Mucosa of descending colon (tissue), 3 donors: ENCODE results near the gene SPEM1. TPM values are rescaled to one million over a fixed set of nuclear protein-coding genes. Genes with fewer than 3 reads are reported as not detected.

Source experiments
- ATAC-seq: fragments of 200-7000 bp; cut with Tn5 transposase; one replicate; pipeline ENCODE4 v1.9.1; 2020; ENCODE audit warnings: mild to moderate bottlenecking, moderate library complexity
- DNase-seq, 3 donors: peaks; one replicate each; pipeline ENCODE4 v3.0.0-alpha.2; 2020
- H3K36me3 ChIP-seq: fragments of 200-600 bp; one replicate; pipeline ENCODE4 v1.8.0; 2021; ENCODE audit warnings: low read depth, mild to moderate bottlenecking
- H3K4me1 ChIP-seq: fragments of 200-600 bp; one replicate; pipeline ENCODE4 v1.8.0; 2021; ENCODE audit warnings: low read depth, mild to moderate bottlenecking
- H3K4me3 ChIP-seq: fragments of 200-600 bp; one replicate; pipeline ENCODE4 v1.8.0; 2021; ENCODE audit warnings: mild to moderate bottlenecking
- H3K9me3 ChIP-seq: fragments of 200-600 bp; one replicate; pipeline ENCODE4 v1.8.0; 2021; ENCODE audit warnings: mild to moderate bottlenecking
- intact Hi-C, 2 donors: fragments of 100-400 bp; cut with DNase I in 1 of 2; cut with micrococcal nuclease in 1 of 2; formaldehyde crosslinking; loops; one replicate each; pipeline versions ENCODE4 v1.11.0 to v1.11.1; 2022; cut with DNase I, micrococcal nuclease
- total RNA-seq, 3 donors: library from RNA; stranded (reverse); fragmentation: NEBNext Ultra II Directional in 2 of 3; extraction: Animal tissue kit (Norgen Biotek cat#: 25700) in 2 of 3; gene quantifications; one replicate each; pipeline versions ENCODE4 v1.2.1 to v1.2.4, GENCODE V29; 2021 to 2023
- TF ChIP-seq, protein P1 (sequence below): fragments of 200-600 bp; IDR thresholded peaks from one replicate; pipeline ENCODE4 v1.8.0; 2022; ENCODE audit warnings: antibody characterized with exemption, mild to moderate bottlenecking
- donor health status: DM: no; HTN: no; CAD: no; lungs with moderate emphysema.
- donor health status: DM: no; HTN: no; CAD: no.
- donor health status: DM: no; HTN: yes; CAD: no.

SPEM1 gene
- total RNA-seq, 3 donors from 2014 or later = not detected

DNA sequence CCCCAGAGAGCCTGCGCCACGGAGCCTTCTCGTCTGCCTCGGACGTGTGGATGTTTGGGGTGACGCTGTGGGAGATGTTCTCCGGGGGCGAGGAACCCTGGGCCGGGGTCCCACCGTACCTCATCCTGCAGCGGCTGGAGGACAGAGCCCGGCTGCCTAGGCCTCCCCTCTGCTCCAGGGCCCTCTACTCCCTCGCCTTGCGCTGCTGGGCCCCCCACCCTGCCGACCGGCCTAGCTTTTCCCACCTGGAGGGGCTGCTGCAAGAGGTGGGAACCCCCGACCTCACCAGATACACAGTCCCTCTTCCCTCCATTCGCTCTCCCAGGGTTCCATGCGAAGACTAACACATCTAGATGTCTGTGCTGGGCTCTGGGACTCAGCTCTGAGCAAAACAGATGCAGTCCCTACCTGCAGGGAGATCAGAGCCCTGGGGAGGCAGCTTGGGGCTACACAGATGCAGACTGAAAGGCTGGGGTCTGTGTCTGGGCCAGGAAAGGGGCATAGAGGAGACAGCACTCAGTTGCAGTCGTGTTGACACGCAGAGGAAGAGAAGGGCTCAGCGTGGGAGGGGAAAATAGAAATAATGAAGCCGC, 35.5 kb upstream of the SPEM1 start:
- no peaks in the 10 kb centered on the region for H3K9me3 ChIP-seq
- ATAC-seq (no peak), DNase-seq (no peak)
- H3K4me1 ChIP-seq = peaks cover 7% of the 10 kb centered on the region
- intact Hi-C loops = no loop called here
- H3K4me3 ChIP-seq = no peak overlapping the region
- TF ChIP-seq, protein P1, sequence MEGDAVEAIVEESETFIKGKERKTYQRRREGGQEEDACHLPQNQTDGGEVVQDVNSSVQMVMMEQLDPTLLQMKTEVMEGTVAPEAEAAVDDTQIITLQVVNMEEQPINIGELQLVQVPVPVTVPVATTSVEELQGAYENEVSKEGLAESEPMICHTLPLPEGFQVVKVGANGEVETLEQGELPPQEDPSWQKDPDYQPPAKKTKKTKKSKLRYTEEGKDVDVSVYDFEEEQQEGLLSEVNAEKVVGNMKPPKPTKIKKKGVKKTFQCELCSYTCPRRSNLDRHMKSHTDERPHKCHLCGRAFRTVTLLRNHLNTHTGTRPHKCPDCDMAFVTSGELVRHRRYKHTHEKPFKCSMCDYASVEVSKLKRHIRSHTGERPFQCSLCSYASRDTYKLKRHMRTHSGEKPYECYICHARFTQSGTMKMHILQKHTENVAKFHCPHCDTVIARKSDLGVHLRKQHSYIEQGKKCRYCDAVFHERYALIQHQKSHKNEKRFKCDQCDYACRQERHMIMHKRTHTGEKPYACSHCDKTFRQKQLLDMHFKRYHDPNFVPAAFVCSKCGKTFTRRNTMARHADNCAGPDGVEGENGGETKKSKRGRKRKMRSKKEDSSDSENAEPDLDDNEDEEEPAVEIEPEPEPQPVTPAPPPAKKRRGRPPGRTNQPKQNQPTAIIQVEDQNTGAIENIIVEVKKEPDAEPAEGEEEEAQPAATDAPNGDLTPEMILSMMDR = no peak
- no peaks in the 10 kb centered on the region for H3K36me3 ChIP-seq

DNA sequence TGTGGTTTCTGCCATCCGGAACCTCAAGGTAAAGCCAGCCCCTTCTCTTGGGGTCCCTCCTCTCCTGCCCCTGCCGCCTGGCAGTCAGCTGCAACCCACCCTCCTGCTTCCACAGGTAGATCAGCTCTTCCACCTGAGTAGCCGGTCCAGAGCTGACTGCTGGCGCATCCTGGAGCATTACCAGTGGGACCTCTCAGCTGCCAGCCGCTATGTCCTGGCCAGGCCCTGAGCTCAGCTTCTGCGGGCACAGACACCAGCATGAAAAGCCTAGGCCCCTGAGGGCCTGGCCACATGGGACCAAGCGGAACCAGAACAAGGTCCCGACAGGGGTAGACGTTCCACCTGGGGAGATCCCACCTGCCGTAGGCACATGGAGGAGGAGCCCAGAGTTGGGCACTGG, 31.3 kb upstream of the SPEM1 start:
- intact Hi-C loops = no loop called here
- Histone ChIP-seq H3K4me1 (peaks cover 8% of the 10 kb centered on the region), H3K36me3 (no peaks in the 10 kb centered on the region), H3K9me3 (no peaks in the 10 kb centered on the region), H3K4me3 (no peak overlapping the region)
- TF ChIP-seq, protein P1 = no peak
- DNase-seq (no peak), ATAC-seq (no peak)

DNA sequence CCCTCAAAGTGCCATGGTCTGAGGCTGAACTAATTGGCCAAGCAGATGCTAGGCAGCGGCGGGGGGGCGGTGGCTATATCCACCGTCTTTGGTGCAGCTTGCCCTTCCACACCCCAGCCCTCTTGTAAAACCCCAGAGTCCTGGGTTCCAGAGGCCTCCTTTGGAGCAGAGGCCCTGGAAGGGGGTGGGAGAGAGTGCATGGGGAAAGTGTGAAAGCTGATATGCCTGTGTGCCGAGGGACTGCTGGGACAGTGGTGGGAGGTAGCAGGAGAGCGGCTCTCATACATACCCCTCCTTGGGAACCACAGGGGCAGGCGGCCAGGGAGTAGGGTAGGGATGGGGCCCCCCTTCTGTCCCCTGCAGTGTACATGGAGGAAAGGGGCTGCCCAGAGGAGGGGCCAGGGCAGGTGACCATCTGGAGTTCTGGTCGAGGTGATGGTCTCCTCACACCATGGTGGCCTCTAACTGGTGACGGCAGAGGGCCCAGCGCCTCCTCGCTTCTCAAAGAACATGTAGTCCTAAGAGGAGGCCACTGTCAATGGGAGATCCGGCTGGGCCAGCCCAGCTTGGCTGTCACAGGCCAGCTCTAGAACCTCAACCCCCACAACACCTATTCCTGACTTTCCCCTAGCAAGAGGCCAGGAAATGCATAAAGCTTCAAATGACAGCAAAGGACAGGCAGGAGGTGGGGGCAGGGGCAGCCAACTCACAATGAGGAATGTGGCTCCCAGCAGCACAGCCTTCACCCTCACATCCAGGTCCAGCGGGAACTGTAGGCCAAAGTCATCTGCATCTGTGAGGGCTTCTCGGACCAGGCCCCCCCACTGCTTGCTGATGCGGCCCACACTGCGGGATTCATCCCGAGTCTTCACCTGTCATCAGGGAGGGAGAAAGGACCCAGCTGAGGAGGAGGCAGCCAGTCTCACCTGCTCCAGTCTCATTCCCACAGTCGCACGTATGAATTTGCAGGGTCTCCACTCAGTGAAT, 29.9 kb upstream of the SPEM1 start:
- Histone ChIP-seq H3K4me1 (peaks cover 8% of the 10 kb centered on the region), H3K9me3 (no peaks in the 10 kb centered on the region), H3K4me3 (no peak overlapping the region), H3K36me3 (no peaks in the 10 kb centered on the region)
- ATAC-seq = no peak
- no peak for DNase-seq
- intact Hi-C loops = no loop called here
- TF ChIP-seq, protein P1 = no peak

DNA sequence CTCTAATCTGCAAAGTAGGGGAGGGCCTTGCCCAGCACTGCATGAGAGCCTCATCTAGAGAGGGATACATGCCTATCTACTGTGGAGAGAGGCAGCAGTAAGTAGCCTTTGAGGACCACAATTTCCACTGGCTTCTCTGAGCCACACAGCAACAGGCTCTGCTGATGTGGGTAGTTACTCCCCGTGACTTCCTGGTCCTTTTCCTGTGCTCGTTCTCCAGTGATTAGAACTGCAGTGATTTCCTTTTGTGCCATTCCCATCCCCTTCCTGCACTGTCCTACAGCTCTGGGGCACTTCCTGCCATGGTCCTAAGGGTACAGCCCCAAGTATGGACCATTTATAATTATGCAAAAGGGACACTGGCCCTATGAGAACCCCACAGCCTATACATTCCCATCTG, 28.8 kb upstream of the SPEM1 start:
- TF ChIP-seq, protein P1 = no peak
- intact Hi-C loops = no loop called here

DNA sequence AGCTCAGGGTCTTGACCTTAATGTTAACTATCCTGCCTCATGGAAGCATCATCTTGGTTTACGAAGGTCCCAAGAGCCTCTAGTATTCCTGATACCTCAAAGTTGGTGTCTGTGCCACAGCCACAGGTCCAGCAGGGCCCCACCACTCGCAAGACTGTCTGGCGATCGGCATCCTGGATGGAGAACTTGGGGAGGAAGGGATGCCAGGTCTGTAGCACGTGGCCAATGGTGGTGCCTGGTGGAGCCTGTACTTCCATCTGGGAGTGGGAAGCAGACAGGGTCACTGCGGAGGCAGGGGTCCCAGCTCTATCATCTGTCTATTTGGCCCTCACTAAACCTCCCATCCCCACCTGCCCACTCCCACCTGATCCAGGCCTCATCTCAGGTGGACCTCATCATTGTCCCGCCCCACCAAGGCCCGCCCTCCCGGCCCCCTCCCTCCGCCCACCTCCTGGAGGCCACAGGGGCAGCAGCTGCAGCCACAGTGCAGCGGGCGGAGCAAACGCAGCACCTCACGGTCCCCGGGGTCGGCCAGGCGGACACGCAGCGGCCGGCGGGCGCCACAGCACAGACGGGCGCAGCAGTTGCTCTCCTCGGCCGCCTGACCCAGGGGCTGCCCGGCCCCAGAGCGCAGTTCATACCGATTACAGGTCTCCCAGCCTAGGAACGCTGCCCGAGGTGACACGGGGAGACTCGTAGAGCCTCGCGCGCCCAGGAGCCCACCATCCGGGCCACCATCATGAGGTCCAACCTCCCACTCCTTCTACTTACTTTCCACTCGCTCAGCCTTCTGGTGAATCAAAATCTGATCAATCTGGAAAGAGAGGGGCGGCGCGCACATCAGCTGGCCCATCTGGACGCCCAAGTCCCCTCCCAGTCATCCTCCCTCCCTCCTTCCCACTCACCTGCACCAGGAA, 27.2 kb upstream of the SPEM1 start:
- H3K4me1 ChIP-seq = peaks cover 8% of the 10 kb centered on the region
- DNase-seq = peak in 1 of 3 donors; percentile 40
- TF ChIP-seq, protein P1 = no peak
- H3K9me3 ChIP-seq = no peaks in the 10 kb centered on the region
- ATAC-seq = no peak
- no peaks in the 10 kb centered on the region for H3K36me3 ChIP-seq
- intact Hi-C loops = no loop called here
- no peak overlapping the region for H3K4me3 ChIP-seq

More for the DNA sequence above, 28.8 kb upstream of the SPEM1 start:
- ATAC-seq (no peak), DNase-seq (no peak)
- H3K9me3 ChIP-seq = no peaks in the 10 kb centered on the region
- H3K4me1 ChIP-seq = peaks cover 8% of the 10 kb centered on the region
- H3K36me3 ChIP-seq = no peaks in the 10 kb centered on the region
- H3K4me3 ChIP-seq = no peak overlapping the region
